K562 (cell line): Measurements from ENCODE around the gene DPEP1.

Experiments
- BRF2 ChIP-seq: IDR thresholded peaks from 3 replicates; pipeline ENCODE4 v1.6.1; 2011; ENCODE audit warnings: borderline replicate concordance, mild to moderate bottlenecking; ENCODE audit not compliant: insufficient read length, insufficient read depth
- EP300 ChIP-seq: IDR thresholded peaks from 2 replicates; pipeline ENCODE4 v1.6.1; 2012; ENCODE audit warnings: low read length, improper control_type of control experiment
- EZH2 ChIP-seq: IDR thresholded peaks from 2 replicates; pipeline ENCODE4 v1.6.1; 2012; ENCODE audit warnings: low read depth, mild to moderate bottlenecking, inconsistent platforms, low read length, borderline replicate concordance
- HNRNPH1 ChIP-seq: fragments of 200-400 bp; formaldehyde crosslinking; optimal IDR thresholded peaks from 2 replicates; pipeline ENCODE3; 2017; ENCODE audit warnings: low read depth, mild to moderate bottlenecking, low read length, moderate library complexity
- JUNB ChIP-seq: fragments of 450-650 bp; formaldehyde crosslinking; conservative IDR thresholded peaks from 2 replicates; pipeline ENCODE4 v1.4.0; 2020; ENCODE audit warnings: mild to moderate bottlenecking
- NFYB ChIP-seq: IDR thresholded peaks from 2 replicates; pipeline ENCODE4 v1.6.1; 2011; ENCODE audit warnings: mild to moderate bottlenecking, moderate library complexity; ENCODE audit not compliant: insufficient read length; ENCODE audit errors: extremely low read depth
- POLR2AphosphoS5 ChIP-seq: IDR thresholded peaks from 2 replicates; pipeline ENCODE4 v1.6.1; 2011; ENCODE audit warnings: mild to moderate bottlenecking, low read depth, low read length, moderate library complexity; ENCODE audit not compliant: control insufficient read depth, insufficient read depth
- SAP30 ChIP-seq: fragments of 200-600 bp; sonication (generic); IDR thresholded peaks from 2 replicates; pipeline ENCODE4 v1.6.1; 2012; ENCODE audit warnings: borderline replicate concordance, low read depth, mild to moderate bottlenecking, moderate library complexity, low read length, control low read depth, inconsistent platforms; ENCODE audit not compliant: insufficient read depth, poor library complexity, severe bottlenecking
- TEAD4 ChIP-seq, 2 experiments: sonication (generic) in 1 of 2; formaldehyde crosslinking in 1 of 2; IDR thresholded peaks; 2 replicates each; pipeline versions ENCODE4 v1.6.1 to v1.8.0; 2012 to 2022; ENCODE audit warnings: borderline replicate concordance in 1 of 2, inconsistent platforms in 1 of 2, low read length in 1 of 2, mild to moderate bottlenecking in 1 of 2, missing genetic modification reagents in 1 of 2
- ZNF347 ChIP-seq: fragments of 450-650 bp; formaldehyde crosslinking; IDR thresholded peaks from 2 replicates; pipeline ENCODE4 v1.4.0; 2020; ENCODE audit warnings: low read depth, mild to moderate bottlenecking, moderate library complexity
- ZNF354B ChIP-seq: fragments of 250-450 bp; sonication (Bioruptor Pico); IDR thresholded peaks from 2 replicates; pipeline ENCODE4 v1.4.0; 2020
- ZSCAN29 ChIP-seq: fragments of 450-650 bp; IDR thresholded peaks from 2 replicates; pipeline ENCODE4 v1.6.1; 2017

GRCh38 chr16:89583197-89583894, 30.1 kb upstream of the DPEP1 start:
- TF ChIP-seq ZNF354B (CRISPR knock-in tag), result no peak
- no peak for TF ChIP-seq POLR2AphosphoS5
- no peak for TF ChIP-seq TEAD4 (IDR thresholded peaks at IDR 0.05; ENCODE audit: low read length)
- no peak for TF ChIP-seq TEAD4 (CRISPR knock-in tag; IDR thresholded peaks at IDR 0.05; ENCODE audit: borderline replicate concordance)
- no peak for TF ChIP-seq ZNF347
- no peak for TF ChIP-seq SAP30
- TF ChIP-seq EZH2, result no peak
- no peak for TF ChIP-seq HNRNPH1
- no peak for TF ChIP-seq BRF2
- no peak for TF ChIP-seq ZSCAN29
- no peak for TF ChIP-seq NFYB
- TF ChIP-seq EP300, result no peak
- TF ChIP-seq JUNB, result no peak
